ENCODE results near the gene IFNA10. TPM values are rescaled to one million over a fixed set of nuclear protein-coding genes. Genes with fewer than 3 reads are reported as not detected.
"Not testable (repeated sequence)": the region's sequence is repeated elsewhere in the genome, so short reads cannot be mapped to it uniquely, and the experiment has no call there.

The IFNA10 gene
- total RNA-seq, 6 experiments from 2014 or later, result not detected

DNA sequence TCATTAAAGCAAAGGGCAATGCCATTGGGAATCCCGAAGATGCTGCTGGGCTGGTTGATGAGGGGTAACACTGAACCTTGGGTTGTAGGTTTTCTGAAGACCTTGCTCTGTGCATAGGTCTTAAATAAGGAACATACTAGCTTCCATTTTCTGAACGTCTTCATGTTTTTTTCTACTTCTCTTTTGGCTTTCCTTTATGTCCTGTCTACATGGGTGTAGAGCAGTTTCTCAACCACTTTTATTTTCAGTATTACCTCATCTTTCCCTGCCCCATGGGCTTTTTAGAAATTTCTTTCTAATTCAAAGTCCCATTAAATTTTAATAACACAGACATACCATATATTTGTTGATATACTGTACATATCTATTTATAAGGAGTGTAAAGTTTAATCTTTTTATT, 33.0 kb upstream of the IFNA10 start, which contains the start of gene IFNA14:
Gene IFNA14, minus strand, starts transcription at position 95 of the 400 bp plus-strand sequence. Its CDS starts 70 bp downstream, at position 25.
- no peaks in the 10 kb centered on the region for H3K9me3 Mint-ChIP-seq
- H3K36me3 Mint-ChIP-seq (ENCODE audit: low read depth), result no peaks in the 10 kb centered on the region

DNA sequence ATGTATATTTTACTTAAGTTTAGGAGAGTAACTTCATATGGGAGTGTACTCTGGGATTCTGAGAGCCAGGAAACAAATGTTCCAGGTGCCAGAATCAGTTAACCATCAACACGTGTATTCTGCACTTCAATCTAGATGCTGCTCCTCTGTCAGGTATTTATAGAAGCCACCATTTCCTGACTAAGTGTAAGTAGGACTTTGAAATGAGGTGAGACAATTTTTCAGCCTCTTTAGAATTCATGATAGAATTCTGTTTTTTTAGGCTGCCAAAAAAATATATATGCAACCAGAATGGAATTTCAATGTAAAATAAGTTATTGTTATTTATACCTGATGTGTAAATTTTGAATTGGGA, 29.4 kb upstream of the IFNA10 start:
- H3K4me1 Mint-ChIP-seq (ENCODE audit: low read depth); H3K27ac Mint-ChIP-seq; H3K9me3 Mint-ChIP-seq; H3K4me3 Mint-ChIP-seq; H3K36me3 Mint-ChIP-seq (ENCODE audit: low read depth); DNase-seq: not testable (repeated sequence)
- H3K27me3 Mint-ChIP-seq (ENCODE audit: insufficient read depth), result peaks cover 38% of the 10 kb centered on the region

More for the DNA sequence above, 33.0 kb upstream of the IFNA10 start, which contains the start of gene IFNA14:
- DNase-seq, result no peak
- Mint-ChIP-seq H3K27ac (no peak within 1 kb of the TSS), H3K4me3 (no peak within 1 kb of the TSS), H3K4me1 (ENCODE audit: low read depth) (no peaks in the 10 kb centered on the region), H3K27me3 (ENCODE audit: insufficient read depth) (peaks cover 21% of the 10 kb centered on the region)
- TF ChIP-seq, protein P1, sequence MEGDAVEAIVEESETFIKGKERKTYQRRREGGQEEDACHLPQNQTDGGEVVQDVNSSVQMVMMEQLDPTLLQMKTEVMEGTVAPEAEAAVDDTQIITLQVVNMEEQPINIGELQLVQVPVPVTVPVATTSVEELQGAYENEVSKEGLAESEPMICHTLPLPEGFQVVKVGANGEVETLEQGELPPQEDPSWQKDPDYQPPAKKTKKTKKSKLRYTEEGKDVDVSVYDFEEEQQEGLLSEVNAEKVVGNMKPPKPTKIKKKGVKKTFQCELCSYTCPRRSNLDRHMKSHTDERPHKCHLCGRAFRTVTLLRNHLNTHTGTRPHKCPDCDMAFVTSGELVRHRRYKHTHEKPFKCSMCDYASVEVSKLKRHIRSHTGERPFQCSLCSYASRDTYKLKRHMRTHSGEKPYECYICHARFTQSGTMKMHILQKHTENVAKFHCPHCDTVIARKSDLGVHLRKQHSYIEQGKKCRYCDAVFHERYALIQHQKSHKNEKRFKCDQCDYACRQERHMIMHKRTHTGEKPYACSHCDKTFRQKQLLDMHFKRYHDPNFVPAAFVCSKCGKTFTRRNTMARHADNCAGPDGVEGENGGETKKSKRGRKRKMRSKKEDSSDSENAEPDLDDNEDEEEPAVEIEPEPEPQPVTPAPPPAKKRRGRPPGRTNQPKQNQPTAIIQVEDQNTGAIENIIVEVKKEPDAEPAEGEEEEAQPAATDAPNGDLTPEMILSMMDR (IDR thresholded peaks at IDR 0.05), result no peak

DNA sequence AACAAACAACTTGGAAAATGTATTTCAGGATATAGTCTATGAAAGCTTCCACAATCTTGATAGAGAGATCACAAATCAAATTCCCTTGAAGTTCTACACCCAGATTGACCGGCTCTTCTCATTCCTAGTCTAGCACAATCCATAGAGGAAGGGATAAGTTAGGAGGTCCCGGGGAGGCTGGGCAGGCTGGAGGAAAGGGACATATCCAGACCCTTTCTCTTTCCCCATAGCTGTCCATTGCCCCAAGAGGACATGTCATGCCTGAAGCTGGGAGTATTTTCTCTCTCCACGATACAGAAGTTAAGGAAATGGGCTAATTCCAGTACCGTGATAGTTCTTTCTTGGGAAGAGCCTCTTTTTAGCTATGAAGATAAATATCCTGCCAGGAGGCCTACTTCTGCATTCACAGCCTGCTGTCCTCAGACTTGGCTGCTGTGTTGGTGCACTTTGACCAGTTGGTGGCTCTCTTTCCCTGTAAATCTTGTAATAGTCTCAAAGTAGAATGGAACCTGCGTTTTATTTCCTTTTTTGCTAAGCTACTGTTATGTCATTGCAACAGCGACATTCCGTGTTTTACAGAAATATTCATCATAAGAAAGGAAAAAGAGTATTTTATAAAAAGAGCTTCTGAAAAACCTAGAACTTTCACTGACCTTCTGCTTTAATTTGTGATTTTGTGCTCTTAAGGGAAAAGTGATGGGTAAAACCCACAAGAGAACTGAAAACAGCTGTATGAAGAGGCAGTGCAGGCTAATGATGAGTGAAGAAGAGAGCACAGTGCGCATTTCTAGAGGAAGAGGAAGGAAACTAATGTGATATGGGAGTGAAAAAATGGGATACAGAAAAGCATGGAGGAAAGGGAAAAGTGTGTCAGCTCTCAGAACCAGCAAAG, 28.8 kb upstream of the IFNA10 start:
- not testable (repeated sequence) for H3K9me3 Mint-ChIP-seq; H3K36me3 Mint-ChIP-seq (ENCODE audit: low read depth); H3K27ac Mint-ChIP-seq; H3K4me1 Mint-ChIP-seq (ENCODE audit: low read depth); H3K4me3 Mint-ChIP-seq
- peak; percentile 48 for DNase-seq
- peaks cover 40% of the 10 kb centered on the region for H3K27me3 Mint-ChIP-seq (ENCODE audit: insufficient read depth)
- TF ChIP-seq, protein P1 (IDR thresholded peaks at IDR 0.05), result peak; percentile 73

DNA sequence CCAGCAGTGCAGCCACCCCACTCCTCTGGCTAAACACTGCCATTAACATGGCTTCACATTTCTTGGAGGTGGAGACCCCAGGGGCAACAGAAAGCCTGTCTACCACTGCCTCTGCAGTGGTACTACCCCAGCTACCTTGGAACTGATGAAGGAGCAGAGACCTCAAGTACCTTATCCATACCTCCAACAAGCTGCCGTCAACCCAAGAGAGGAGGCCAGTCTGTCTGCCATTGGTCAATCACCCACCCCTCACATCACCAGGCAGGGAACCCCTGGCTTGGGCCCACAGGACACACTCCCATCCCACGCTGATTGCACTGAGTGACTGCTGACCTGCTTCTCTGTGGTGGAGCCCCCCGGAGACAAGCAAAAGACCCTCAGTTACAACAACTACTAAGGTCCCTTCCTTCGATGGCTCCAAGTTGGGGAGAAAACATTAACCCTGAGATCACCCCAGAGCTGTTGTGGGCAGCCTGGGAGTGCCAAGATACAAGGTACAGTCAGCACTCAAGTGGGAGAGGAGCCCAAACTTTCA, 27.3 kb upstream of the IFNA10 start:
- DNase-seq, result no peak
- H3K9me3 Mint-ChIP-seq, result no peaks in the 10 kb centered on the region
- H3K36me3 Mint-ChIP-seq (ENCODE audit: low read depth), result no peaks in the 10 kb centered on the region
- TF ChIP-seq, protein P1 (IDR thresholded peaks at IDR 0.05), result no peak
- peaks cover 27% of the 10 kb centered on the region for H3K27me3 Mint-ChIP-seq (ENCODE audit: insufficient read depth)
- no peak overlapping the region for H3K4me3 Mint-ChIP-seq
- no peaks in the 10 kb centered on the region for H3K4me1 Mint-ChIP-seq (ENCODE audit: low read depth)
- no peak overlapping the region for H3K27ac Mint-ChIP-seq

DNA sequence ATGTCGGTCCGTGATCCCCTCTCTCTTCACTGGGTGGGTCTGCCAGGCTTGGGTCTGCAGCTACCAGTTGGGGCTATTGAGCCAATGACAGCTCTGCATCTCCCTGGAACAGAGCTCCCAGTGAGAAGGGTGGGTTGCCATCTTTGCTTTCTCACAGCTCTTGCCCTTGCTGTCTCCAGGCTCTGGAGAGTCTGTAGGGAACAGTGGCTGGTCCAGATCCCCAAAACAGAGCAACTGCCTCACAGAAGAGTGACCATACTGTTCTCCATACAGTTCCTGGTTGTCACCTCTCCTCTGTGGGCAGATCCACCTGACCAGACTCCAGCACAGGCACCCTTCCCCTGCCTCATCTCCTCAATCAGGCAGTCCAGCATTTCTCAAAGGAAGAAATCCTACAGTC, 26.3 kb upstream of the IFNA10 start:
- DNase-seq, result no peak
- Mint-ChIP-seq H3K27me3 (ENCODE audit: insufficient read depth) (peaks cover 23% of the 10 kb centered on the region), H3K27ac (no peak overlapping the region), H3K9me3 (no peaks in the 10 kb centered on the region), H3K36me3 (ENCODE audit: low read depth) (no peaks in the 10 kb centered on the region), H3K4me3 (no peak overlapping the region), H3K4me1 (ENCODE audit: low read depth) (no peaks in the 10 kb centered on the region)
- TF ChIP-seq, protein P1 (IDR thresholded peaks at IDR 0.05), result no peak

DNA sequence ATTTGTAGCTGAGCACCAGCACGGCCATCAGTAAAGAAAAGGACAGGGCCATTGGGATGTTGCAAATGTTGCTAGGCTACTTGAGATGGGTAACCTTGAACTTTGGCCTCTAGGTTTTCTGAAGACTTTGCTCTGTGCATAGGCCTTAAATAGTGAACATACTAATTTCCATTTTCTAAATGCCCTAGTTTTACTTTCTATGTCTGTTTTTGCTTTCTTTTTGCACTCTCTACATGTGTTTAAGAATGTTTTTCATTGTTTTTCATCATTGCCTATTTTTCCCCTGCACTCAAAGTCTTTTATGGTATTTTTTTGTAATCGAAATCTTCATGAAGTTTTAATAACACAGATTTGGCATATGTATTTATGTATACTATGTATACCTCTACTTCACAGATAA, 21.2 kb upstream of the IFNA10 start, which contains the start of gene IFNA17:
Gene IFNA17, minus strand, starts transcription at position 101 of the 400 bp plus-strand sequence. Its CDS starts 49 bp downstream, at position 52.
- H3K27me3 Mint-ChIP-seq (ENCODE audit: insufficient read depth), result peaks cover 12% of the 10 kb centered on the region
- H3K4me1 Mint-ChIP-seq (ENCODE audit: low read depth), result no peaks in the 10 kb centered on the region
- TF ChIP-seq, protein P1 (IDR thresholded peaks at IDR 0.05), result no peak
- DNase-seq, result no peak
- no peak within 1 kb of the TSS for H3K4me3 Mint-ChIP-seq
- no peak within 1 kb of the TSS for H3K27ac Mint-ChIP-seq
- no peaks in the 10 kb centered on the region for H3K36me3 Mint-ChIP-seq (ENCODE audit: low read depth)
- H3K9me3 Mint-ChIP-seq, result no peaks in the 10 kb centered on the region

DNA sequence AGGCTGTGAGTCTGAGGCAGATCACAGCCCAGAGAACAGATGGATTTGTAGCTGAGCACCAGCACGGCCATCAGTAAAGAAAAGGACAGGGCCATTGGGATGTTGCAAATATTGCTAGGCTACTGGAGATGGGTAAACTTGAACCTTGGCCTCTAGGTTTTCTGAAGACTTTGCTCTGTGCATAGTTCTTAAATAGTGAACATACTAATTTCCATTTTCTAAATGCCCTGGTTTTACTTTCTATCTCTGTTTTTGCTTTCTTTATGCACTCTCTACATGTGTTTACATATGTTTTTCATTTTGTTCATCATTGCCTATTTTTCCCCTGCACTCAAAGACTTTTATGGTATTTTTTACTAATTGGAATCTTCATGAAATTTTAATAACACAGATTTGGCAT, 10.3 kb upstream of the IFNA10 start, which contains the start of gene IFNA16:
Gene IFNA16, minus strand, starts transcription at position 101 of the 400 bp plus-strand sequence. Its CDS starts 6 bp downstream, at position 95.
- H3K4me1 Mint-ChIP-seq (ENCODE audit: low read depth); H3K36me3 Mint-ChIP-seq (ENCODE audit: low read depth); H3K9me3 Mint-ChIP-seq; DNase-seq; H3K27ac Mint-ChIP-seq; H3K4me3 Mint-ChIP-seq: not testable (repeated sequence)
- H3K27me3 Mint-ChIP-seq (ENCODE audit: insufficient read depth), result peaks cover 23% of the 10 kb centered on the region

Data from HFFc6 (cell line).